CMK (cell line): ENCODE measurements around the gene PCGF3.
"Not testable (repeated sequence)": the region's sequence is repeated elsewhere in the genome, so short reads cannot be mapped to it uniquely, and the experiment has no call there.

Experiments used
- DNase-seq: peaks from one replicate; pipeline ENCODE4 v3.0.0-alpha.2; 2010; ENCODE audit warnings: low read depth

PCGF3 gene

GRCh38 chr4:668219-668618 is 37.4 kb upstream of the PCGF3 start:
- DNase-seq, result not testable (repeated sequence)

DNA sequence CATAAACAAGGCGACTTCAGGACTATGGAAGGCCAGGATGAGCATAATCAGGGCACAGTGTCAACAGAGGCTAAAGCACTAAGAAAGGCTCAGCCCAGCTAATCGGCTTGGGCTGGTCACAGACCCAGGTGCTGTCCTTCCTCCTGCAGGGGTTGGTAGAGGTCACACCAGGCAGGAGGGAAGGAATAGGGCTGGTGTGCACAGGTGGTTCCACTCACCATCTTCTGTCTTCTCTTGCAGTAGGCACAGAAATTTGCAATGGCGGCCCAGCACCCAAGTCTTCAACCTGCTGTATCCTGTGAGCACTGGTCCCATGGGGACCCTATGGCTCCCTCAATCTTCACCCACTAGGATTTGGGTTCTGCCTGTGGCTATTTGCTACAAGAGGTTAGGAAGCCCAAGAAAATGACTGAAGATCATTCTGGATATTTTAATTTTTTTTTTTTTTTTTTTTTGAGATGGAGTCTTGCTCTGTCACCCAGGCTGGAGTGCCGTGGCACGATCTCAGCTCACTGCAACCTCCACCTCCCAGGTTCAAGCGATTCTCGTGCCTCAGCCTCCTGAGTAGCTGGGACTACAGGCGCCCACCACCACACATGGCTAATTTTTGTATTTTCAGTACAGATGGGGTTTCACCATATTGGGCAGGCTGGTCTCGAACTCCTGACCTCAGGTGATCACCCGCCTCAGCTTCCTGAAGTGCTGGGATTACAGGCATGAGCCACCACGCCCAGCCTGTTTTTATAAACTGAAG is 35.6 kb upstream of the PCGF3 start:
- DNase-seq, result not testable (repeated sequence)

GRCh38 chr4:671769-672168 is 33.9 kb upstream of the PCGF3 start:
- no peak for DNase-seq

DNA sequence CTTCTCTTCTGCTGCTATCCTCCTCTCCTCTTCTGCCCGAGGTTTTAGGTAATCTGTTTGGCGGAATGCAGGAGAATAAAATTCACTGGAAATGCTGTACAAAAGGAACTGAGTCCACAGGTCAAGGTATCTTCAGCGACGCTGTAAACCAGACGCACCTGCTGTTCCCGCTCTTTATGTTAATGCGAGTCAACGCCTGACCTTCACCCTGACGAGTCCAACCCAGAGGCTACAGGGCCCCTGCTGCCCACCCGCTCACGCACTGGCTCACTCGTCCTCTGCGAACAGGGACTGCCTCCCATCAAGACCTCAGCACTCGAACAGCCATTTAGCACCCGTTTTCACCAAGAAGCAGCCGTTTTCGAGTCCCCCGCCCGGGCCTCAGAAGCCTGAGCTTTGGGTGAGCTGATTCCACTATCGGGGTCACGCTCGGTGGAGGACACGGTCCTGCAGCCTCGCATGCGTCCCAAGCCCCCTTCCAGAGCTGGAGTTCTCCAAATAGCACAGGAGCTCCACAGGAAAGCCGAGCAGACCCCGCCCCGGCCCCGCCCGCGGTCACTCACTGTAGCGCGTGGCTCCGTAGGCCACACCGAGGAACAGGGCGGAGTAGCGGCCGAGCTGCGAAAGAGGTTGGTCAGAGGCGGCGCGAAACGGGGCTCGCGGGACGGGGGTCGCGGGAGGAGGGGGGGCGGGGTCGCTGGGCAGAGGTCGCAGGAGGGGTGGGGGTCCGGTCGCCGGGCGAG is 32.1 kb upstream of the PCGF3 start:
- DNase-seq, result no peak

DNA sequence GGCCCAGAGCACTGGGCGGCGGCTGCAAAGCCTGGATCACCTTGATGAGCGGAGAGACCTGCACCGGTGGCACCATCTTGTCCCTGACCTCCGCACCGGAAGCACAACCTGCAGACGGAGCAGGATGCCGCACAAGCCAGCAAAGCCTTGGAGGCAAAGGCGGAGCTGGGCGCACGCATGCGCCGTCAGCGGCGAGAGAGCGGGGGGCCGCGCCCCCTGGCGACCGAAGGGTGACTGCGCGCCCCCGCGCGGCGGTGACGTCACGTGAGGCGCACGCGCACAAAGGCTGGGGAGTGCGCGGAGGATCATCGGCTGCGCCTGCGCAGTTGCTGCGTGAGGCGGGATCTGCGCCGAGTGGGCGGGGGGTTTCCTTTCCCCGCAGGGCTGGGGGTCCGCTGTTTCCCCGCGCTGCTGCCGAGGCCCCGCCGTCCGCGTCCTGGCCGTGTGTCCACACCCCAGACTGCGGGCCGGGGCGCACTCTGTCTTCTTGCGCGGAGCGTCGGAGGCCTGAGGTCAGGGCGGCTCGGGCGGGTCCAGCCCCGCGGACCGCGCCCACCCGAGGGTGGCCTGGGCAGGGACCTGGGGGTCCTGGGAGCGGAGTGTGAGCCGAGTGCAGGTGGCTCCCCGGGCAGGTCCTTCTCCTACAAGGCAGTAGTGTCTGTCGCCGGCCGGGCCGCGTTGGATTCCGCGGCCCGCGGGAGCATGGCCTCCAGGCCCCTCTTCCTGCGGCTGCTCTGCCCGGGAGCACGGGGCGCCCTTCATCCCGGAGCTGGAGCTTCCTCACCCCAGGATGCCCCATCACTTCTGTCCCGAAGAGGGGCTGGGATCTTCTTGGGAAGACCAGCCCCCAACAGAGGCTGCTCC is 31.2 kb upstream of the PCGF3 start, which contains the start of the genes ATP5ME and MYL5:
Gene ATP5ME, minus strand, starts transcription at position 105 of the 864 bp plus-strand sequence. Its CDS starts 29 bp downstream, at position 76.
Gene MYL5, plus strand, starts transcription at position 371 of the 864 bp plus-strand sequence. CDS start 3,485 bp downstream, outside the sequence.
- DNase-seq, result peak; percentile 92

GRCh38 chr4:675036-675882 is 30.4 kb upstream of the PCGF3 start:
- no peak for DNase-seq

DNA sequence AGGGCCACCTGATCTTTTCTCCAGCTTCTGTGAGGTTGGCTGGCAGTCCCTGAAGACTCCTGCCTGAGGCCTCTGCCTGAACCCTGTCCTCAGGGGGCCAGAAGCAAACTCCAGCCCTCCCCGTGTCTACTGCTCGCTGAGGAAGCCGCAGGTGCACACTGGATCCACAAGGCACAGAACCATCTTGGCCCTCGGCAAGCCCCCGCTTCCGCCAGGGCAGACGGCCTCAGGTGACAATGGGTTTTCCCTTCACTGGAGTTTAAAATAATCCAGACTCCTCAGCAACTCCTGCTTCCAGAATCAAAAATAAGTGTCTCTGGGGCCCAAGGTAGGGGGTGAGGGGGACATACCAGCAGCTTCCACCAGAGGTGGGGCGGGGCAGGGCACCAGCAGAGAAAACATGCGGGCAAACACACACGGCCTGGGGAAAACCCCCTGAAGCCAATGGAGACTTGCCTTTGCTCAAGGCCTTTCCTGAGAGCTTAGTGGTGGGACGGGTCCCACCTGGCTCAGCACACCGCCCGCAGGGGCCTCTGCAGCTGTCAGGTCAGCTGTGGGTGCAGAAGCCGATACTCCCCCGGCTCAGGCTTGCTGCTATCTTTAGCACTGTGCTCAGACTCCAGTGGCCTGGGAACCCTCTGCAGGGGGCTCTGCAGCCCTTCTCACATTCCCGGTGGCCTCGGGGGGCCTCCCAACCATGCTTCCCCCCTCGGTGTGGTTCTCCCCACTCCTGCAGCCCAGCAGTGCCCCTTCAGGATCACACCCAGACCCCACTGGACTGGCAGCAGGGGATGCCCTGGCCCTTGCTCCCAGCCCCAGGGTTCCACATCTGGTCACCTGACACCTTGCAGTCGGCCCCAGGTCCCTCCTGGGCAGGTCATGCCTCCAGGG is 29.4 kb upstream of the PCGF3 start:
- no peak for DNase-seq

GRCh38 chr4:676871-677235 is 28.8 kb upstream of the PCGF3 start:
- no peak for DNase-seq

DNA sequence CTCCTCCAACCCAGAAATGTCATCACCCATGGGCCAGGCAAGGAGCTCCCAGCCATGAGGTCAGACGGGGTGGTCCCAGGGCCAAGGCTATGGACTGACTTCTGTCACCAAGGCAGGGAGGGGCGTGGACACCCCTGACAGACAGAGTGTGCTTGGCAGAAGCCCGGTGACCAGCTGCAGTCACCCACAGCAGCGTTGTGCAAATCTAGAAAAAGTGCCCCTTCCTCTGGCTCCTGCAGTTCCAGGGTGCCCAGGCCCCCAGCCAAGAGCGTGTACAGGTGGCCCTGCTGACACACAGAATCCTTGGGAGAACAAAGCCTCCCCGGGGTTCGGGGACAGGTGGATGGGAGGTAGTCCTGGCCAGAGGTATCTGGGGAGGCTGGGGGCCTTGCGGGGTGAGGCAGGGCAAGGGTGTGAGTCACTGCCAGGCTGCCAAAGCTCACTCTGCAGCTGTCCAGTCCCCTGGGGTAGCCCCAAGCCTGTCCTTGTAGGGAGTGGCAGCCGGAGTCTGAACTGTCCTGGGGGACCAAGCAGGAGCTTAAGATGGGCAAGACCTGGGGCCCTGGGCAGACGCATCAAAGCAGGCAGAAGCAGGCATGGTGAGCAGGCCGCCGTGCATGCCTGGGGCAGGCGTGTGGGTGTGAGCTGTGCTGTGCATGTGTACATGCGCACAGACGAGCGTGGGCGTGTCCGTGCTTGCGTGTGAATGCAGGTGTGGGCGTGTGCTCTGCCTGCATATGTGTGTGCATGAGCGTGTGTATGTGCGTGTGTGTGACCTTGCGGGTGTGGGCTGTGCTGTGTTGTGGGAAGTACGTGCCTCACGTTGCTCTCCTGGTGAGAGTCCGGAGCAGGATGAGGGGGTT is 28.0 kb upstream of the PCGF3 start:
- no peak for DNase-seq

- DNase-seq, result no peak
Observed at GRCh38 chr4:678331-679103, 27.1 kb upstream of the PCGF3 start.

DNA sequence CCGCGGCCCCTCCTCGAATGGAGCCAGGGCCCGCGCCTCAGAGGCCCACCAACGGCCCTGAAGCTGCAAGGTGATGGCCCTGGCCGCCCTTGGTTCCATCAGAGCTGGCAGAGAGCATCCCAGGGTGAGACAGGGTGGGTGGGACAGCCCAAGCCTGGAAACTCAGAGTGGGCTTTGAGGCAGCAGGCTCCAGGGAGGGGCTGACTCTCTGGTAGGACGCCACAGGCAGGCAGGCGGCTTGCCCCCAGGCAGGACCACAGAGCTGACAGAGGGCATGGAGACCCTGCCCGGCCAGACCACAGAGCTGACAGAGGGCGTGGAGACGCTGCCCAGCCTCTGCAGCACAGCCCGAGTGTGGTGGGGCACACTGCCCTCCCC is 26.5 kb upstream of the PCGF3 start:
- DNase-seq, result no peak

- DNase-seq, result no peak
Observed at GRCh38 chr4:679629-680028, 26.0 kb upstream of the PCGF3 start.

DNA sequence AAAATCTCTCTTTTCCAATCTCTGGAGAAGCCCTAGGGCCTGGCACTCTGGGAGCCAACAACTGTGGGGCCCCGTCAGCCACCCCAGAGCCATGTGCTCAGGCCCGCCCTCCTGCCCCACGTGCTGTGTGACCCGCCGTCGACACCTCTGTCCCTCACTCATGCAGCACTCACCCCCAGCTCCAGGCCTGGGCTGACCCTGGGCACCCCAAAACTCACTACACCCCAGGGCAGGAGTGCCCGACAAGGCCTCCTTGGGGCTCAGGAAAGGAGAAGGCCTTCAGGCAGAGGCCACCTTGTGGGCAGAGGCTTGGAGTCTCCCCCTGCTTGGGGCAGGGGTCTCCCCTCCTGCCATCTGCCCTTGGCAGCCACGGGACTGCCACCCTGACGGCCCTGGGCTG is 25.5 kb upstream of the PCGF3 start:
- DNase-seq, result no peak

GRCh38 chr4:680551-680927 is 25.1 kb upstream of the PCGF3 start:
- no peak for DNase-seq

DNA sequence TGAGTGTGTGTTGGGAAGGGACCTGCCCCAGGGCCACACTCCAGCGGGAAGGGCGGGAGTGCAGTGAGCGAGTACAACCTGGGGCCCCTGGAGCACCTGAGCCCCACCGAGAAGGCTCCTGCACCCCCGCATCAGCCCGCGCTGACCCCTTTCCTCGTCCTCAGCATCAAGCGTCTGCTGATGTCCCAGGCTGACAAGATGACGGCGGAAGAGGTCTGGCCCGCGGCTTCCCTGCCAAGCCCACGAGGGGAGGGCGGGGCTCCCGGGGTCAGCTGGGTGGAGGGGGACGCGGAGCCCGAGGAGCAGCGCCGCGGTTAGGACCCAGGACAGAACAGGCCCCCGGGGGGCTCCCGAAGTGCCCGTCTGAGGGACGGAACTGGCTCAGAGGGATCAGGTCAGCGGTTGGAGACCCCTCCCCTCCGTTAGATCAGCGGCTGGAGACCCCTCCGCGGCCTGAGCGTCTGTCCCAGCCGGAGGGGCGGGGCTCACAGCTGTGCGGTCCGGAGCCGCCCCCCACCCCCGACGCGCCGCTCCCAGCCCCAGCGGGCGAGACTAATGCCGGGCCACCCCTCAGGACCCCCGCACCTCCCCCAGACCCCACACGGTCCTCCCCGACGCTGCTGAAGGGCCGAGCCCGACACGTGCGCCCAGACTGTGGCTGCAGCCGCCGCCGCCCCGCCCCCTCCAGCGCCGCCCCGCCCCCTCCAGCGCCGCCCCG is 24.5 kb upstream of the PCGF3 start:
- peak; percentile 79 for DNase-seq

GRCh38 chr4:681736-682451 is 23.7 kb upstream of the PCGF3 start:
- DNase-seq, result no peak

DNA sequence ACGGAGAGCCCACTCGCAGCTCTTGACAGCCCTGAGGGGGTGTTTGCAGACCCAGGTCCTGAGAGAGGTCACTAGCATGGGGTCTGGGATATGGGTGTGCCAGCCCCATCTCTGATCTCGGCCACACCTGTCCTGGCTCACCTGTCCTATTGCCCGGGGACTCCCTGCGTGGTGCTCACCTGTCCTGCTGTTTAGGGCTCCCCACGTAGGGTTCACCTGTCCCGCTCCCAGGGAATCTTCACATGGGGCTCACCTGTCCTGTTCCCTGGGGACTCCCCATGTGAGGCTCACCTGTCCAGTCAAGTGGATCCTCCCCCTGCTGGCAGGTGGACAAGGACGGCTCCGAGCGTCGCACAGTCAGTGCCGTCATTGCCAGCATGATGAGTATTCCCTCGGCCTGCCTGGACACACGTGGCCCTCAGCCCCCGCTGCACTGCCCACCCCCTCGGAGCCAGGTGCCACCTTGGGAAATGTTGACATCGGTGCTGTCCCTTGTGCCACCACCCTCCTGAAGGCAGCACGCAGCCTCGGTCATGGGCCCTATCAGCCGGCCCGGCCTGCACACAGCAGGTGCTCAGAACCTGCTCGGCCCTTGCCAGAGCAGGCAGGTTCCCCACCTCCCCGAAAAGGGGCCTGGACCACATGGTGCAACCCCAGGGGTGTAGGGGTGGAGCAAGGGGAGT is 23.0 kb upstream of the PCGF3 start:
- no peak for DNase-seq
